Smooth muscle cell (in vitro differentiated cells): ENCODE measurements around the gene COQ10A. TPM values are rescaled to one million over a fixed set of nuclear protein-coding genes. Genes with fewer than 3 reads are reported as not detected.
A peak's percentile ranks its signal among the peaks of the same experiment; 100 is the strongest.

Experiments
- DNase-seq: peaks from one replicate; lab custom pipeline; 2025; ENCODE audit not compliant: unreplicated experiment; lab: John Stamatoyannopoulos, UW
- H2AFZ ChIP-seq: fragments of 200-600 bp; sonication (generic); 2 replicates; pipeline ENCODE4 v1.6.0; 2016; ENCODE audit warnings: antibody characterized with exemption, low read depth, mild to moderate bottlenecking
- H3F3A ChIP-seq: fragments of 200-600 bp; sonication (generic); 2 replicates; pipeline ENCODE4 v1.6.0; 2017; ENCODE audit warnings: antibody characterized with exemption, low read depth
- H3K27ac ChIP-seq: fragments of 200-600 bp; sonication (generic); 2 replicates; pipeline ENCODE4 v1.5.1; 2016; ENCODE audit warnings: low read depth, mild to moderate bottlenecking
- H3K27me3 ChIP-seq: fragments of 200-600 bp; sonication (generic); 2 replicates; pipeline ENCODE4 v1.6.1; 2016; ENCODE audit warnings: low read depth, mild to moderate bottlenecking
- H3K36me3 ChIP-seq: fragments of 200-600 bp; sonication (generic); 2 replicates; pipeline ENCODE4 v1.5.1; 2016; ENCODE audit warnings: low read depth
- H3K4me1 ChIP-seq: fragments of 200-600 bp; sonication (generic); 2 replicates; pipeline ENCODE4 v1.5.1; 2016; ENCODE audit warnings: low read depth
- H3K4me2 ChIP-seq: fragments of 200-600 bp; sonication (generic); 2 replicates; pipeline ENCODE4 v1.6.0; 2016; ENCODE audit warnings: mild to moderate bottlenecking
- H3K4me3 ChIP-seq: fragments of 200-600 bp; sonication (generic); 2 replicates; pipeline ENCODE4 v1.5.1; 2016; ENCODE audit warnings: mild to moderate bottlenecking
- H3K79me2 ChIP-seq: fragments of 200-600 bp; sonication (generic); 2 replicates; pipeline ENCODE4 v1.6.0; 2016; ENCODE audit warnings: low read depth, mild to moderate bottlenecking
- H3K9ac ChIP-seq: fragments of 200-600 bp; sonication (generic); 2 replicates; pipeline ENCODE4 v1.6.0; 2016; ENCODE audit warnings: low read depth
- H3K9me3 ChIP-seq: fragments of 200-600 bp; sonication (generic); replicated peaks from 2 replicates; pipeline ENCODE4 v1.5.1; 2016; ENCODE audit warnings: low read depth
- H4K20me1 ChIP-seq: fragments of 200-600 bp; sonication (generic); 2 replicates; pipeline ENCODE4 v1.6.0; 2016; ENCODE audit warnings: low read depth
- WGBS: methylation state at CpG from one replicate; pipeline ENCODE4 v1.1.7; 2016; ENCODE audit warnings: low lambda C conversion rate; 5-methylcytosine and 5-hydroxymethylcytosine counted together
- polyA plus RNA-seq: library from polyadenylated mRNA; unstranded; fragments of >200 nt; fragmentation: Nextera tagmentation; extraction: Ambion mirVana; gene quantifications from 2 replicates; pipeline ENCODE4 v1.2.1, GENCODE V29; 2016
- total RNA-seq: library from RNA; depleted of rRNA; stranded (reverse); fragments of >200 nt; gene quantifications from 2 replicates; pipeline ENCODE4 v1.2.3, GENCODE V29; 2014
- TF ChIP-seq, protein P1 (sequence below): fragments of 200-600 bp; sonication (generic); IDR thresholded peaks from 2 replicates; pipeline ENCODE4 v1.5.1; 2017; ENCODE audit warnings: borderline replicate concordance, mild to moderate bottlenecking, antibody characterized with exemption; ENCODE audit not compliant: insufficient read depth, poor library complexity, severe bottlenecking

COQ10A gene
- total and polyA plus RNA-seq, 2 experiments from 2014 or later, result 9.8 to 11.0 TPM

DNA sequence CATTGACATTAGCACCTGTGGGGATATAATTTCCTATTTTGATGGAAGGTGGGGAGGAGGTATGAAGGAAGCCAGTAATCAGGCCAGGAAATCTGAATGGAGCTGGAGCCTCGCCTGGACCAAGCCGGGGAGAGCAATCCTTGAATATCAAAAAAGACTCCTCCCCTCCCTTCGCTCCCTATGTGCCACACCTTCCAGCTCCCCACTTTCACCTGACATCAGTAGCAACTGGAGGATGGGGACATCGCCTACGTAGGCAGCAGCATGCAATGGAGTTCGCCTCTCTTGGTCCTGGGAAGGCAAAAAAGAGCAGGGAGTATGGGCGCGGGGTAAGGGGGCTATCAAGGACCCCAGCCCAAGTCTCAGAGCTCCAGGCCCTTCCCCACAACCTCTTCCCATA lies 9.7 kb upstream of the COQ10A start:
- no peak overlapping the region for H2AFZ ChIP-seq
- H3K36me3 ChIP-seq, result peaks cover 17% of the 10 kb centered on the region
- H3K9ac ChIP-seq, result peak overlapping the region; percentile 87
- no peak for DNase-seq
- H3F3A ChIP-seq, result peaks cover 15% of the 10 kb centered on the region
- 42% methylated on average over 8 of the region's 8 CpGs for WGBS
- TF ChIP-seq, protein P1, sequence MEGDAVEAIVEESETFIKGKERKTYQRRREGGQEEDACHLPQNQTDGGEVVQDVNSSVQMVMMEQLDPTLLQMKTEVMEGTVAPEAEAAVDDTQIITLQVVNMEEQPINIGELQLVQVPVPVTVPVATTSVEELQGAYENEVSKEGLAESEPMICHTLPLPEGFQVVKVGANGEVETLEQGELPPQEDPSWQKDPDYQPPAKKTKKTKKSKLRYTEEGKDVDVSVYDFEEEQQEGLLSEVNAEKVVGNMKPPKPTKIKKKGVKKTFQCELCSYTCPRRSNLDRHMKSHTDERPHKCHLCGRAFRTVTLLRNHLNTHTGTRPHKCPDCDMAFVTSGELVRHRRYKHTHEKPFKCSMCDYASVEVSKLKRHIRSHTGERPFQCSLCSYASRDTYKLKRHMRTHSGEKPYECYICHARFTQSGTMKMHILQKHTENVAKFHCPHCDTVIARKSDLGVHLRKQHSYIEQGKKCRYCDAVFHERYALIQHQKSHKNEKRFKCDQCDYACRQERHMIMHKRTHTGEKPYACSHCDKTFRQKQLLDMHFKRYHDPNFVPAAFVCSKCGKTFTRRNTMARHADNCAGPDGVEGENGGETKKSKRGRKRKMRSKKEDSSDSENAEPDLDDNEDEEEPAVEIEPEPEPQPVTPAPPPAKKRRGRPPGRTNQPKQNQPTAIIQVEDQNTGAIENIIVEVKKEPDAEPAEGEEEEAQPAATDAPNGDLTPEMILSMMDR, result no peak
- H3K79me2 ChIP-seq, result peaks cover 29% of the 10 kb centered on the region
- H3K27ac ChIP-seq, result peak overlapping the region; percentile 68
- no peaks in the 10 kb centered on the region for H3K9me3 ChIP-seq
- peak overlapping the region; percentile 99 for H3K4me3 ChIP-seq
- H3K4me2 ChIP-seq, result peak overlapping the region; percentile 99
- H4K20me1 ChIP-seq, result peaks cover 50% of the 10 kb centered on the region
- H3K27me3 ChIP-seq, result no peaks in the 10 kb centered on the region
- peaks cover 19% of the 10 kb centered on the region for H3K4me1 ChIP-seq

DNA sequence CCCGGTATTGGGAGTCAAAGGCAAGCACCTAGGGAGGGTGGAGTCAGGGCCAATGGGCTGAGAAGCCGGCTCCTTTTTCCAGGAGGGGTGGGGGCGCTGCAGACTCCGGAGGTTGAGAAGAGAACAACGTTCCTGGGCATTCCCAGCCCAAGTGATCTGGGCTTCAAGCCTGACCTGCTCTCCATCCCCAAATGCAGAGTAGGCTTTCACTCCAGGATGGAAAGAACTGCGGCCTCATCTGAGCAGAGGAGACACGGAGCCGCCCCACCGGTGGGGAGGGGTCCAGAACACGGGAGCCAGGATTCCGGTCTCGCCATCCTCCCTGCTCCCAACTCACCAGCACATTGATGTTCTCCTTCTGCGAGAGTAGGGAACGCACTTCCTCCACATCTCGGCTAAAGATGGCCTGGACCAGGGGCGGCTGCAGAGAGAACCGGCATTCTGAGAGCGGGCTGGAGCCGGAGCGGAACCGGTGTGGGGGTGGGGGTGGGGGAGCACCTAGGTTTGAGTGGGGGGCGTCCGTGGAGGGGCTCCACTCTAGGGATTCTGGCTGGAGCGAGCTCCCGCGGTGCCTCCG lies 9.2 kb upstream of the COQ10A start:
- DNase-seq, result no peak
- no peaks in the 10 kb centered on the region for H3K27me3 ChIP-seq
- WGBS, result under 1% methylated on average over 26 of the region's 27 CpGs
- H3F3A ChIP-seq, result peaks cover 15% of the 10 kb centered on the region
- H3K4me1 ChIP-seq, result peaks cover 19% of the 10 kb centered on the region
- H3K79me2 ChIP-seq, result peaks cover 29% of the 10 kb centered on the region
- H3K4me2 ChIP-seq, result peak overlapping the region; percentile 99
- TF ChIP-seq, protein P1, result peak; percentile 5
- peak overlapping the region; percentile 72 for H2AFZ ChIP-seq
- peaks cover 45% of the 10 kb centered on the region for H4K20me1 ChIP-seq
- H3K9ac ChIP-seq, result peak overlapping the region; percentile 87
- no peaks in the 10 kb centered on the region for H3K9me3 ChIP-seq
- peaks cover 13% of the 10 kb centered on the region for H3K36me3 ChIP-seq
- H3K4me3 ChIP-seq, result peak overlapping the region; percentile 99
- peak overlapping the region; percentile 68 for H3K27ac ChIP-seq

DNA sequence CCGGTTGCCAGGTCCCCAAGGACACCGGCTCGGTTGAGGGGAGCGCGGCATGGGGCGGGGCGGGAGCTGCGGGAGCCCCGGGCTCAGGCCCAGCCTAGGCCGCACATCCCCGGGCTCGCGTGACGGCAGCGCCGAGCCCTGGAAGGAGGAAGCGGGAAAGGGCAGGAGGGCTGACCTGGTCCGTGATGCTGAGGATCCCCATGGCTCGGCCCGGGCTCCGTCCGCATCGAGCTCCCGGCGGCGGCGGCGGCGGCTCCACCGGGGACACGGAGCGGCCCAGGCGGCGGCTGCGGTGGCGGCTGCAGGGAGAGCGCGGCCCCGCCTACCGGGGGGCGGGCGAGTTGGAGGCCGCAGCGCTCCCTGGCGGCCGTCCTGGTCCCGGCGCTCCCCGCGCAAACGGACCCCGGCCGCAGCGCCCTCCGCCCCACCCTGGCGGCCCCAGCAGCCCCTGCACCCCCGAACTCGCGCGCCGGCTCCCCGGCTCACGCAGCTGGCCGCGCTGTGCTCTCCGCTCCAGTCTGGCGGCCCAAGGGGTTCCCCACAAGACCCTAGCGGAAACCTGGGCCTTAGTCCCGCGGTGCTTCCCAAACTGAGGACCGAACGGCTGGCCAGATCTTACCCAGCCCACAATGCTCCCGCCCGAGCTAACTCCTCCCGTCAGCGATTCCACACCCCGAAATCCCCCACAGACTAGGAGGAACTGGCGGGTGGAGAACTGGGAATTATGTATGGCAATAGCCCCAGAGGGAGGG lies 8.5 kb upstream of the COQ10A start, which contains the start of gene ANKRD52:
Gene ANKRD52, minus strand, starts transcription at position 317 of the 752 bp plus-strand sequence. Its CDS starts 115 bp downstream, at position 202.
- H3K9ac ChIP-seq, result peak within 1 kb of the TSS; percentile 87
- peaks cover 15% of the 10 kb centered on the region for H3F3A ChIP-seq
- H3K27me3 ChIP-seq, result no peaks in the 10 kb centered on the region
- no peaks in the 10 kb centered on the region for H3K9me3 ChIP-seq
- DNase-seq, result peak; percentile 85
- peaks cover 19% of the 10 kb centered on the region for H3K4me1 ChIP-seq
- peaks cover 7% of the 10 kb centered on the region for H3K36me3 ChIP-seq
- under 1% methylated on average over 27 of the region's 78 CpGs for WGBS
- H2AFZ ChIP-seq, result peak within 1 kb of the TSS; percentile 100
- peak within 1 kb of the TSS; percentile 69 for H3K27ac ChIP-seq
- TF ChIP-seq, protein P1, result peak; percentile 66
- peaks cover 29% of the 10 kb centered on the region for H3K79me2 ChIP-seq
- H4K20me1 ChIP-seq, result peaks cover 39% of the 10 kb centered on the region
- H3K4me3 ChIP-seq, result peak within 1 kb of the TSS; percentile 99
- peak within 1 kb of the TSS; percentile 99 for H3K4me2 ChIP-seq
